Ovary (tissue), 9 donors: Measurements from ENCODE around the gene SSH3. TPM values are rescaled to one million over a fixed set of nuclear protein-coding genes. Genes with fewer than 3 reads are reported as not detected.
A peak's percentile ranks its signal among the peaks of the same experiment; 100 is the strongest.

Source experiments
- DNase-seq, 5 donors: peaks; one replicate each; pipeline ENCODE4 v3.0.0-alpha.2; 2019 to 2020
- H3K27ac ChIP-seq, 2 donors: fragments of 200-600 bp; one replicate each; pipeline versions ENCODE4 v1.5.1 to v1.8.0; 2019 to 2022
- H3K27me3 ChIP-seq: fragments of 200-600 bp; one replicate; pipeline ENCODE4 v1.8.0; 2022
- H3K36me3 ChIP-seq: fragments of 200-600 bp; sonication (generic); one replicate; pipeline ENCODE4 v1.5.1; 2019
- H3K4me1 ChIP-seq: one replicate; pipeline ENCODE4 v1.8.1; 2013; ENCODE audit warnings: mild to moderate bottlenecking, moderate library complexity; ENCODE audit not compliant: insufficient read depth
- H3K4me3 ChIP-seq: fragments of 200-600 bp; sonication (generic); one replicate; pipeline ENCODE4 v1.5.1; 2017
- H3K9me3 ChIP-seq, 2 donors: fragments of 200-600 bp in 1 of 2; sonication (generic) in 1 of 2; one replicate each; pipeline versions ENCODE4 v1.5.1 to v1.8.1; 2013 to 2019; ENCODE audit warnings: mild to moderate bottlenecking in 1 of 2, moderate library complexity in 1 of 2
- EP300 ChIP-seq: sonication (generic); formaldehyde crosslinking; IDR thresholded peaks from one replicate; pipeline ENCODE4 v1.6.1; 2017; ENCODE audit warnings: antibody characterized with exemption
- POLR2A ChIP-seq: fragments of 450-650 bp; IDR thresholded peaks from one replicate; pipeline ENCODE4 v1.6.1; 2017; ENCODE audit warnings: antibody characterized with exemption, mild to moderate bottlenecking, moderate library complexity
- WGBS, 3 donors: extraction: QIAGEN DNeasy Blood & Tissue Kit in 1 of 3; methylation state at CpG; one replicate each; pipeline versions ENCODE4 v1.1.5 to v1.1.7; 2013 to 2017; 5-methylcytosine and 5-hydroxymethylcytosine counted together
- intact Hi-C, 4 donors: fragments of 100-400 bp; cut with DNase I; formaldehyde crosslinking; loops; one replicate each; pipeline versions ENCODE4 v1.11.0 to v1.15.1; 2022 to 2023
- polyA plus RNA-seq, 2 donors: library from polyadenylated mRNA; stranded (reverse); fragments of 200-250 nt in 1 of 2; fragments of 350-450 nt in 1 of 2; fragmentation: Illumina TruSeq in 1 of 2; extraction: RNeasy Lipid Tissue Mini Kit (QIAGEN cat#74804) in 1 of 2; gene quantifications; one replicate each; pipeline ENCODE4 v1.2.3, GENCODE V29; 2013 to 2014
- total RNA-seq, 7 donors: library from RNA; depleted of rRNA in 2 of 7; stranded (reverse); fragments of >200 nt in 2 of 7; fragmentation: NEBNext Ultra II Directional in 3 of 7; extraction: Animal tissue kit (Norgen Biotek cat#: 25700) in 3 of 7; gene quantifications; one replicate each; pipeline versions ENCODE4 v1.1.0 to v1.2.4, GENCODE V29; 2016 to 2023
- TF ChIP-seq, protein P1 (sequence below), 3 donors: fragments of 450-650 bp in 2 of 3; fragments of 200-600 bp in 1 of 3; IDR thresholded peaks; one replicate each; pipeline versions ENCODE4 v1.5.1 to v1.8.0; 2016 to 2022; ENCODE audit warnings: antibody characterized with exemption in 3 of 3, mild to moderate bottlenecking in 1 of 3
- donor health status: DM: no; HTN: no; CAD: no; lungs with moderate emphysema.
- donor health status: DM: no; HTN: no; CAD: no.
- donor health status: Bipolar disorder and iron deficiency.
- donor health status: DM: yes; HTN: yes; CAD: no.
- donor health status: DM: no; HTN: no; CAD: no.
- donor health status: DM: yes; HTN: yes; CAD: no.

The SSH3 gene
- total and polyA plus RNA-seq, 9 donors = 18.1 to 69.9 (median 43.9) TPM

DNA sequence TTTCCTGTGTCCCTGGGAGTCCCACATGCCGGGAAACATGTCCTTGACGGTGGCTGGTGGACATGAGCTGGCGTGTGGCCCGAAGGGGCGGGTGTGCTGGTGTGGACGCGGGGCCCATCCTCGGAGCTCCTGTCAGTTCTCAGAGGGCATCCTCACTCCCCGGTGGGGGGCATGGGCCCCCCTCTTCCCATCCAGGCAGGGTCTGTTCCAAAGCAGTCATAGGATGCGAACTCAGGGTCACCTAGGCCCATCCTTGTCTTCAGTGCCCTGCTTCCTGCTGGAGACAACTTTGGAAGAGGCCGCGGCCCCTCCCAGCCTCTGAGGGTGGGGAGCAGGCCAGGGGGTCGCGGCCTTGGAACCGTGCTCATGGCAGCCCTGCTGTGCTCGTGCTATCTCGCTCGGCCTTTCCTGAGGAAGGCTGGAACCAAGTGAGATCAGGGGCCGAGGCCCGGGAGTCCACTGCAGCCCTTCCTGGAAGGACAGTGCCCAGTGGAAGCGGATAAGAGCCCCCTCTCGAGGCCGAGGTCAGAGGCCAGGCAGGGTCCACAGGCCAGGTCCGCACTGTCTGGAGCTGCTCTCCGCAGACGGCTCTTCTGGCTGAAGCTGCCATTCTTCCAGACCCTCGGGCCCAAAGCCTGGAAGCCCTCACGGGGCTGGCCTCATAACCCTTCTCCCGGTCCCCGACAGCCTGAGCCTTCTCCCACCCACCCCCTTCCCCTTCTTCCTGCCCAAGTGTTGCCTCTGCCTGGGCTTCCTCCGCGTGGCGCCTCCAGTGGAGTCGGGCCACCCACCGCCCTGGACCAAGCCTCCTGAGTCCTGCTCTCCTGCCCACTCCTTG lies 28.3 kb upstream of the SSH3 start:
- Histone ChIP-seq H3K4me1 (peaks cover 52% of the 10 kb centered on the region), H3K27ac (peak overlapping the region; percentile 60 to 66), H3K4me3 (no peak overlapping the region), H3K9me3 (no peaks in the 10 kb centered on the region), H3K36me3 (no peaks in the 10 kb centered on the region), H3K27me3 (no peaks in the 10 kb centered on the region)
- intact Hi-C loops = loop anchor here in 2 of 4 donors (5.0 to 10.0 kb wide), 2 partner anchors 32 to 120 kb away; partner anchors contain the start of gene RAD9A (in 1 of the 2)
- DNase-seq = peak in 3 of 5 donors; percentile 53 to 75 (median 59)
- TF ChIP-seq EP300 = no peak
- TF ChIP-seq, protein P1, sequence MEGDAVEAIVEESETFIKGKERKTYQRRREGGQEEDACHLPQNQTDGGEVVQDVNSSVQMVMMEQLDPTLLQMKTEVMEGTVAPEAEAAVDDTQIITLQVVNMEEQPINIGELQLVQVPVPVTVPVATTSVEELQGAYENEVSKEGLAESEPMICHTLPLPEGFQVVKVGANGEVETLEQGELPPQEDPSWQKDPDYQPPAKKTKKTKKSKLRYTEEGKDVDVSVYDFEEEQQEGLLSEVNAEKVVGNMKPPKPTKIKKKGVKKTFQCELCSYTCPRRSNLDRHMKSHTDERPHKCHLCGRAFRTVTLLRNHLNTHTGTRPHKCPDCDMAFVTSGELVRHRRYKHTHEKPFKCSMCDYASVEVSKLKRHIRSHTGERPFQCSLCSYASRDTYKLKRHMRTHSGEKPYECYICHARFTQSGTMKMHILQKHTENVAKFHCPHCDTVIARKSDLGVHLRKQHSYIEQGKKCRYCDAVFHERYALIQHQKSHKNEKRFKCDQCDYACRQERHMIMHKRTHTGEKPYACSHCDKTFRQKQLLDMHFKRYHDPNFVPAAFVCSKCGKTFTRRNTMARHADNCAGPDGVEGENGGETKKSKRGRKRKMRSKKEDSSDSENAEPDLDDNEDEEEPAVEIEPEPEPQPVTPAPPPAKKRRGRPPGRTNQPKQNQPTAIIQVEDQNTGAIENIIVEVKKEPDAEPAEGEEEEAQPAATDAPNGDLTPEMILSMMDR (IDR thresholded peaks at IDR 0.05) = no peak
- WGBS, 3 donors = 42 to 52% (median 51%) methylated on average over 32 to 35 of the region's 35 CpGs

- Histone ChIP-seq H3K27me3 (no peaks in the 10 kb centered on the region), H3K4me1 (peaks cover 50% of the 10 kb centered on the region), H3K9me3 (no peaks in the 10 kb centered on the region), H3K36me3 (no peaks in the 10 kb centered on the region), H3K27ac (peak overlapping the region; percentile 60 to 66), H3K4me3 (no peak overlapping the region)
- TF ChIP-seq POLR2A = no peak
- TF ChIP-seq, protein P1 (IDR thresholded peaks at IDR 0.05) = no peak
- no peak for TF ChIP-seq EP300
- 85 to 93% (median 89%) methylated on average over 17 of the region's 17 CpGs for WGBS, 3 donors
- intact Hi-C loops = loop anchor here in 1 of 4 donors (10.0 kb wide), 1 partner anchor 119 kb away; the partner anchor contains the start of gene RAD9A
- peak in 2 of 5 donors; percentile 23 to 40 for DNase-seq
These were observed 27.5 kb upstream of the SSH3 start for GRCh38 chr11:67275606-67276409.

GRCh38 chr11:67276781-67277230 lies 26.5 kb upstream of the SSH3 start:
- no peak for TF ChIP-seq EP300
- TF ChIP-seq, protein P1 (IDR thresholded peaks at IDR 0.05) = no peak
- TF ChIP-seq POLR2A = no peak
- no peaks in the 10 kb centered on the region for H3K27me3 ChIP-seq
- H3K27ac ChIP-seq = peak overlapping the region; percentile 33 to 81
- H3K9me3 ChIP-seq = no peaks in the 10 kb centered on the region
- peak in 2 of 5 donors; percentile 51 to 58 for DNase-seq
- H3K4me3 ChIP-seq = peak overlapping the region; percentile 15
- WGBS, 3 donors = 38 to 42% (median 42%) methylated on average over 16 of the region's 16 CpGs
- H3K36me3 ChIP-seq = no peaks in the 10 kb centered on the region
- peaks cover 47% of the 10 kb centered on the region for H3K4me1 ChIP-seq
- intact Hi-C loops = loop anchor here in 1 of 4 donors (10.0 kb wide), 1 partner anchor 118 kb away; the partner anchor contains the start of gene RAD9A
